ENCODE results near the gene PRIM2.
A peak's percentile ranks its signal among the peaks of the same experiment; 100 is the strongest.
"Not testable (repeated sequence)": the region's sequence is repeated elsewhere in the genome, so short reads cannot be mapped to it uniquely, and the experiment has no call there.

DNA sequence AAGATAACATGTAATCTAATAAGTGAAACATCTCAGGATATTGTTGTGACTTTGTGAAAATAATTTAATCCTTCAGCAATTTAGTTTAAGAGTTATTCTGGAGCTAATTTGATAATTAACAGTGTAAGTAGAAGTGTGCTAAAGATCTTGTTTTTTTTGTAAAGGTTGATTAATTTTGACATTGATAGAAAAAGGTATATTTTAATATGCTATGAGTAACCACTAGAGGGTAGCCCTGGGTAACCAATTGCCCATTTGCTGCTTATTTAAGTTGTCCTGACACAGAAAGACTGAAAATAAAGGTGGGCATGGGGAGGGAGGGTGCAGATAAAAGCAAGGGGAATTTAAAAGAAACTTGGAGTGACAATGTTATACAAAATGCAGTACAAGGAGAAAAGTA lies 262.1 kb downstream of the PRIM2 start:
- TF ChIP-seq MAZ (IDR thresholded peaks at IDR 0.05; ENCODE audit: borderline replicate concordance, low read depth, low read length); BHLHE40 (IDR thresholded peaks at IDR 0.05; ENCODE audit: low read depth, low read length); POLR2A (IDR thresholded peaks at IDR 0.05; ENCODE audit: low read depth, low read length); USF2 (IDR thresholded peaks at IDR 0.05; ENCODE audit: low read depth, low read length); MXI1 (IDR thresholded peaks at IDR 0.05; ENCODE audit: borderline replicate concordance, low read depth, low read length); FOS (IDR thresholded peaks at IDR 0.05; ENCODE audit: low read depth, low read length); MAFK (IDR thresholded peaks at IDR 0.05; ENCODE audit: low read depth, low read length); RFX5 (IDR thresholded peaks at IDR 0.05; ENCODE audit: low read depth, low read length); RCOR1 (IDR thresholded peaks at IDR 0.05; ENCODE audit: insufficient replicate concordance, low read length); CEBPB (IDR thresholded peaks at IDR 0.05; ENCODE audit: low read depth, low read length): not testable (repeated sequence)
- TF ChIP-seq, protein P1, sequence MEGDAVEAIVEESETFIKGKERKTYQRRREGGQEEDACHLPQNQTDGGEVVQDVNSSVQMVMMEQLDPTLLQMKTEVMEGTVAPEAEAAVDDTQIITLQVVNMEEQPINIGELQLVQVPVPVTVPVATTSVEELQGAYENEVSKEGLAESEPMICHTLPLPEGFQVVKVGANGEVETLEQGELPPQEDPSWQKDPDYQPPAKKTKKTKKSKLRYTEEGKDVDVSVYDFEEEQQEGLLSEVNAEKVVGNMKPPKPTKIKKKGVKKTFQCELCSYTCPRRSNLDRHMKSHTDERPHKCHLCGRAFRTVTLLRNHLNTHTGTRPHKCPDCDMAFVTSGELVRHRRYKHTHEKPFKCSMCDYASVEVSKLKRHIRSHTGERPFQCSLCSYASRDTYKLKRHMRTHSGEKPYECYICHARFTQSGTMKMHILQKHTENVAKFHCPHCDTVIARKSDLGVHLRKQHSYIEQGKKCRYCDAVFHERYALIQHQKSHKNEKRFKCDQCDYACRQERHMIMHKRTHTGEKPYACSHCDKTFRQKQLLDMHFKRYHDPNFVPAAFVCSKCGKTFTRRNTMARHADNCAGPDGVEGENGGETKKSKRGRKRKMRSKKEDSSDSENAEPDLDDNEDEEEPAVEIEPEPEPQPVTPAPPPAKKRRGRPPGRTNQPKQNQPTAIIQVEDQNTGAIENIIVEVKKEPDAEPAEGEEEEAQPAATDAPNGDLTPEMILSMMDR (conservative IDR thresholded peaks at IDR 0.05; ENCODE audit: low read depth, low read length): peak; percentile 42
- TF ChIP-seq SMC3 (IDR thresholded peaks at IDR 0.05; ENCODE audit: low read depth, low read length) (peak; percentile 14; the same call in 1 of the 2 replicates), RAD21 (IDR thresholded peaks at IDR 0.05; ENCODE audit: low read length) (peak; percentile 53)

Data from IMR-90 (cell line).